Occipital lobe (tissue), 2 donors: ENCODE data around the gene KCNK17. TPM values are rescaled to one million over a fixed set of nuclear protein-coding genes. Genes with fewer than 3 reads are reported as not detected.
A peak's percentile ranks its signal among the peaks of the same experiment; 100 is the strongest.
"Not testable (repeated sequence)": the region's sequence is repeated elsewhere in the genome, so short reads cannot be mapped to it uniquely, and the experiment has no call there.

Experiments used
- DNase-seq: peaks from one replicate; lab custom pipeline; 2025; lab: John Stamatoyannopoulos, UW
- total RNA-seq: library from RNA; depleted of rRNA; stranded (reverse); fragments of >200 nt; gene quantifications from one replicate; pipeline ENCODE4 v1.2.3, GENCODE V29; 2014

Gene KCNK17
- total RNA-seq, 1 donor from 2014 or later: not detected

DNA sequence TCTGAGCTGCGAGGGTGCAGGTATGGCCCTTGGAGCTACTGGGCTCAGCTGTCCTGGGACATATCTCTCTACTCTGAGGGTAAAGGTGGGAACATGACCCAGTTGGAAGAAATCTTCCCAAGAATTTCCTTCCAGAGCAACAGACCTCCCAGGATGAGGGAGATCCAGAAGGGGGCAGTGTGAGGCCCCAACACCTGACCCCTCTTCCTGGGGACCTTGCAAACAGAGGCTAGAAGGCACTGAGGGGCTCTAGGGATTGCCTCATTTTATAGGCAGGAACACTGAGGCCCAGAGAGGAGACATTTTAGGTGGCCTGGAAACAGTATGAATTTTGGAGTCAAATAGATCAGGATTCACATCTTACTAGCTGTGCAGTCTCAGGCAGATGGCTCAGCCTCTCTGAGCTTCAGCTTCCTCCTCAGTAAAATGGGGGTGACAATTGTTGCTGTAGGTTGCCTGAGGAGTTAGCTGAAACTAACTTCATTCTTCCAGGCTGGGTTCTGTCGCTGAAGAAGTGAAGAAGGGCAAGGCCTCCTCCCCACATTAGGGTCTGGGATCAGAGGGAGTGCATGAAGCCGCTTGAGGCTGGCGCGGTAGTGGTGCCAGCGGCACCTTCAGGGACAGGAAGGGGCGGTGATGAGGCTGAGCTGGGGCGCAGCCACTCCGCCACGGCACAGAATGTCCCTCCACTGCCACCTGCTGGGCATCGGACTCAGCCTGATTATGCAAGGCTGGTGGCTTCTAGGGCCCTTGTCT is 11.4 kb downstream of the KCNK17 start:
- peak; percentile 34 for DNase-seq

- DNase-seq: no peak
These were observed 12.2 kb downstream of the KCNK17 start for GRCh38 chr6:39302011-39302410.

DNA sequence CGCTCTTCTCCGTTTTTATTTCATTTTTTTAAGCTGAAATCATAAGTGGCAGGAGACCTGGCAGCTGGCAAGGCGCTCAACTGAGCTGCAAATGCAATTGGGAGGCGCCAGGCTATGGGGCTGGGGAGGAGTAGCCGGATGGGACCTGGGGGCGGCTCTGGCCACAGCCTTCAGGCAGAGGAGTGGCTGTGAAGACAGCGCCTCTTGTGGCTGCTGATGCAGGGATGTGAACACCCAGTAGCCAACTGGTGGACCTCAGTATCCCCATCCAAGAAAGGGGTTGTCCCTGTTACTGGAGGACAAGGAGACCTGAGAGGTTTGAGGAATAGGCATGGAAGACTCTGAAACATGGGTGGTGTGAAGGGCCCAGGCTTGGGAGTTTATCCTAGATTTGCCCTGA is 12.6 kb downstream of the KCNK17 start:
- DNase-seq: no peak

DNA sequence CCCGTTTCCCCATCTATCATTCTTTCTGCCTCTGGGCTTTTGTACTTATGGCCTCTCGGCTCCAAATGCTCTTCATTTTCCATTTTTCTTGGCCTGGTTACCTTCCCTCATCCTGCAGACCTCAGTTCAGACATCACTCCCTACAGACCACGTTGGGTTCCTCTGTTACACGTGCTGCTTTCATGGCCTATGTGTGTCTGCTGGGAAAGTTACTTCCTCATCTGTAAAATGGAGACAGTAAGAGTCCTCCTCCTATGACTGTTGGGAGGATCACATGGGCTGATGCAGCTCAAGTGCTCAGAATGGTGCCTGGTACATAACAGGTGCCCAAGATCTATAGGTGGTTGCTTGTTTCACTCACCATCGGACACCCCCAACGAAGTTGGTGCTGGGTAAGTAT is 13.5 kb downstream of the KCNK17 start:
- no peak for DNase-seq

DNA sequence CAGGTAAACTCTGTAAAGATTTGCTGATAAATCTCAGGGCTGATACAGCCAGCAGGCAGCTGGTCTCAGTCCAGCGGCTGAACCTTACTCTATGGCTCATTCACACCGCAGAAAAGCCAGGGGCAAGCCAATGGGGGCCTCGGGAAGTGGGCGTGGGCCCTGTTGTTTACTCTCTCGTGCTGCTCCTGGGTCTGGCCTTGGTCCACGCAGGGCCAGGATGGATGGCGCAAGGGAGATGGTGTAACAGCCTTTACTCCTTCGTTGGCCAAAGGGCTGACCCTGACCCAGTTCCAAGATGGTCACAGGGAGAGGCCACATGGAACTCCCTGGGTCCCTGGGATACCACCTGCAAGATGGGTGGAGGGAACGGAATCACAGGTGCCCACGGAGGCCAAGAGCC is 16.2 kb downstream of the KCNK17 start:
- DNase-seq: no peak

DNA sequence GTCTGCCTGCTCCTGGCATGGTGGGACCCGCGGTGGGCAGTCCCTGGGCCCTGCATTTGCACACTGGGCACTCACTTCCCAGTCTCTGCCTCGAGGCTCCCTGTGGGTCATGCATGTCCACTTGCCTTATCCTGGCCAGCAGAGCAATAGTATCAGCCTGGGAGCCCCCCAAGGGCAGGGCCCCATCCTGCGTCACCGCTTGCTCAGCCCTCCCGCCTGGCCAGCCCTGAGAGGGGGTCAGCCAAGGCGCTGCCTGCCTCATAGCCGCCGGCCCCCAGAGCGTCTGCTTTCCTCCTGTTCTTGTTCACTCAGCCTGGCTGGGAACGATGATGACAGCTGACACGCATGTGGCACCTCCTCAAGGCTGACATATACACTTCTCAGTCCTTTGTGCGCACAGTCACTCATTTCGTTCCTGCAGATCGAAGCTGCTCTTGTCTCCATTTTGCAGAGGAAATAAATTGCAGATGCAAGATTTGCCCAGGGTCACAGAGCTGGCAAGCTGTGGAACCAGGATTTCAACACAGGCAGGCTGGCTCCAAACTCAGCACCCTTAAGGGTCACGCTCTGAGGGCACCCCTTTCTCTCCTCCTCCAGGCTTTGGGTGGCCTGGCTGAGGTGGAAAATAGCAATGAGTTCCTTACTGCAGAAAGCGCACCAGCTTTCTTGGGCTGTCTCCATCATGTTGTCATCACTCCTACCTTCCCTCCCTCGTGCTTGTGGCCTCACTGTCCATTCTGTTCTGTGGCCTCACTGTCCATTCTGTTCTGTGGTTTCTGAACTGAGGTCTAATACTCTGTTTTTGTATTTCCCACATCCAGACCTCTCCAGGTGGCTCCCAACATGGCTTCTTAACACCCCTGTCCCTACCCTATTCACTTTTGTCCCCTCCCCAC is 17.2 kb downstream of the KCNK17 start:
- DNase-seq: no peak

GRCh38 chr6:39295611-39296011 is 18.6 kb downstream of the KCNK17 start:
- no peak for DNase-seq

- DNase-seq: no peak
These were observed 19.3 kb downstream of the KCNK17 start for GRCh38 chr6:39294899-39295298.

- no peak for DNase-seq
These were observed 20.1 kb downstream of the KCNK17 start for GRCh38 chr6:39294133-39294532.

DNA sequence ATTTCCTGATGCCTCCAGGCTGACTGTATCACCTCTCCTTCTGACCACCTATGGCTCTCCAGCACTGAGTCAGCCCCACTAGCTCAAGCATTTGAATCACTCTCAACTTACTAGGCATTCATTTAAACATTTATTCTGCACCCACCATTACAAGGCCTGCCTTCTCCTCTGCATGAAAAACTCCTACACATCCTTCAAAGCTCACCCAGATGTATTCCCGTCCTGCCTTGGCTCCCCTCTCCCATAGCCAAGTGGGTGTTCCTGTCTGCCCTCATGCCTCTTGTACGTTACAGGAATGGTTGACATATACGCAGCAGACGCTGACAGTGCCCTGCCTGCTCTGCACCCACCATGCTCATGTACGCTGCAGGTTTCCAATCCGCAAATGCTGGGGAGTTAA is 21.6 kb downstream of the KCNK17 start:
- DNase-seq: no peak

- DNase-seq: no peak
These were observed 24.7 kb downstream of the KCNK17 start for GRCh38 chr6:39289490-39289889.

- no peak for DNase-seq
These were observed 26.6 kb downstream of the KCNK17 start for GRCh38 chr6:39287601-39288000.

DNA sequence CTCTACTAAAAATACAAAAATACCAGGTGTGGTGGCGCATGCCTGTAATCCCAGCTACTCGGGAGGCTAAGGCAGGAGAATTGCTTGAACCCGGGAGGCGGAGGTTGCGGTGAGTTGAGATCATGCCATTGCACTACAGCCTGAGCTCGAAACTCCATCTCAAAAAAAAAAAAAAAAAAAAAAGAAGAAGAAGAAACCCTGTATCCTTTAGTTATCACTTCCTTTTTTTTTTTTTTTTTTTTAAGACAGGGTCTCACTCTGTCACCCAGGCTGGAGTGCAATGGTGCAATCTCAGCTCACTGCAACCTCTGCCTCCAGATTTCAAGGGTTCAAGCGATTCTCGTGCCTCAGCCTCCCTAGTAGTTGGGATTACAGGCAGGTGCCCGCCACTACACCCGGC is 27.6 kb downstream of the KCNK17 start:
- DNase-seq: not testable (repeated sequence)

DNA sequence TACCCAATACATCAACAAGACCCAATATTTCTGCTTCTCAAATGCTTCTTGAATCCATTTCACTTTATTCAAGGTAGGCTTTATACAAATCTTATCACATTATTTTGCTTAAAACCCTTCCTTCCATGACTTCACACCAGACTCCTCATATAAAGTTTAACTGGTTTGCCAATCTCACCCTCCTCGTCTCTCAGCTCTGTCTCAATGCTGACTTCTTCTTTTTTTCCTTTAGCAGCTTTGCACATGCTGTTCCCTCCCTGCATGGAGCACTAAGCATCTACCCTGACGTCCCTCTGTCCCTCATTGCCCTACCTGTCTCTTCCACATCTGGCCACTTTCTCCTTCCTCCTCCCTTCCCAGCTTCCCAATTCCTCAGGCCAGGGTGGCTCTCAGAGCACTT is 31.4 kb downstream of the KCNK17 start:
- no peak for DNase-seq

GRCh38 chr6:39281312-39281980 is 32.8 kb downstream of the KCNK17 start:
- no peak for DNase-seq

GRCh38 chr6:39280247-39280731 is 33.9 kb downstream of the KCNK17 start:
- DNase-seq: no peak

DNA sequence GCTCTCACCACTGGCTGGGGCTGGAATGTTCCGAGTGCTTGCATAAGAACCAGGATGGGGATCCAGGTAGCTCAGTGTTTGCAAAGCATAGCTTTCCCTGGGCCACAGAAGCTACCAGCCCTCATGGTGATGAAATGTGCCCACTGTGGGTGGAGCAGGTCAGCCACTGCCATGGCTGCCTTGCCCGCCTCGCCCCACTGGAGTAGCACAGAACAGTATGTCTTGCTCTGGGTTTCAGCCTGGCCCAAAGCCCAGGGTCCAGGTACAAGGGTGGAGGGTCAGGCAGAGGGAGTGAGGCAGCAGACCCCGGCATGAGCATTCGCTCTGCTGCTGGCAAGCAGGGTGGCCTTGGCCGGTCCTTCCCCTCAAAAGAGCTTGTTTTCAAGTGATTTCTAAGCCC is 34.7 kb downstream of the KCNK17 start:
- no peak for DNase-seq

DNA sequence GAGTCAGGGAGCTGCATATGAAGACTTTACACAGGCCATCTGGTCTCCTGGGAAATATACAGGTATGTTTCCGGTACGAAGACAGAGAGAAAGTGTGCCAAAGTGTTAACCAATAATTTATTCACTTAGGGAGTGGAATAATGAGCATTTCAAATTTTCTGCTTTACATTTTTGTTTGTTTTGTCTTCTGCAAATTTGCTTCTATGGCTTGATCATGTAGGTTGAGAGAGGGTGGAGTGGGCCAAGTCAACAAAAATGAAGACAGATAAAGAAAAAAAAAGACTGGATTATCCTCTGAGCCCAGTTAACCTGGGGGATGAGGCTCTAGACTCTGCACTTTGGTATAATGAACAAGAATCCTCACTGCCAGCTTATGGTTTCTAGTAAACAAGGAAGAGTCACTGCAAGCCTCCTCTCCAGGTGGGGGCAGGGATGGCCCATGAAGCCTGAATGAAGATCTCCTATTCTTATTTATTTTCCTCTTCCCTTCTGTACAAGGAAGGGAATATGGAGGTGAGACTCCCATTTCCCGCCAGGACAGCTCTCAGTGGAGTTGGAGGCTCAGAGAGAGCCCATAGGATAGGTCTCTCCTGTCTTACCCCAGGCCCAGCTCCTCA is 37.7 kb downstream of the KCNK17 start:
- DNase-seq: no peak

GRCh38 chr6:39274903-39275302 is 39.3 kb downstream of the KCNK17 start:
- DNase-seq: no peak

- DNase-seq: no peak
These were observed 39.7 kb downstream of the KCNK17 start for GRCh38 chr6:39274471-39274870.

- no peak for DNase-seq
These were observed 40.8 kb downstream of the KCNK17 start for GRCh38 chr6:39273406-39273821.

GRCh38 chr6:39269961-39270360 is 44.3 kb downstream of the KCNK17 start:
- DNase-seq: no peak
